ENCODE measurements around the gene KCNT2. TPM values are rescaled to one million over a fixed set of nuclear protein-coding genes. Genes with fewer than 3 reads are reported as not detected.

KCNT2 gene
- polyA plus RNA-seq, 1 donor from 2014 or later: 21.4 TPM

- Histone ChIP-seq H3K9ac (ENCODE audit: low read length) (no peak overlapping the region), H2AFZ (ENCODE audit: low read depth, low read length) (no peak overlapping the region), H3K9me2 (ENCODE audit: insufficient read depth, low read length) (no peaks in the 10 kb centered on the region), H3K27me3 (ENCODE audit: insufficient read depth, low read depth, low read length) (no peaks in the 10 kb centered on the region), H3K27ac (ENCODE audit: low read length) (no peak overlapping the region), H3F3A (ENCODE audit: insufficient read depth, low read length, poor library complexity, severe bottlenecking) (no peaks in the 10 kb centered on the region), H3K4me2 (ENCODE audit: low read length) (no peak overlapping the region), H3K9me3 (ENCODE audit: low read length) (no peaks in the 10 kb centered on the region), H3K79me2 (replicated peaks; ENCODE audit: insufficient read depth, low read length) (no peaks in the 10 kb centered on the region), H4K20me1 (ENCODE audit: insufficient read depth) (no peaks in the 10 kb centered on the region), H3K4me3 (ENCODE audit: low read length) (no peak overlapping the region), H3K36me3 (ENCODE audit: insufficient read depth, low read length) (no peaks in the 10 kb centered on the region)
- no peak for TF ChIP-seq SMC3 (conservative IDR thresholded peaks at IDR 0.05; ENCODE audit: poor library complexity)
These were observed 106.3 kb downstream of the KCNT2 start for GRCh38 chr1:196501760-196502428.

- Histone ChIP-seq H3K9ac (ENCODE audit: low read length) (no peak overlapping the region), H3K27me3 (ENCODE audit: insufficient read depth, low read depth, low read length) (no peaks in the 10 kb centered on the region), H3K4me3 (ENCODE audit: low read length) (no peak overlapping the region), H3K9me2 (ENCODE audit: insufficient read depth, low read length) (no peaks in the 10 kb centered on the region), H3F3A (ENCODE audit: insufficient read depth, low read length, poor library complexity, severe bottlenecking) (no peaks in the 10 kb centered on the region), H3K27ac (ENCODE audit: low read length) (no peak overlapping the region), H3K36me3 (ENCODE audit: insufficient read depth, low read length) (no peaks in the 10 kb centered on the region), H3K9me3 (ENCODE audit: low read length) (no peaks in the 10 kb centered on the region), H4K20me1 (ENCODE audit: insufficient read depth) (no peaks in the 10 kb centered on the region), H3K79me2 (replicated peaks; ENCODE audit: insufficient read depth, low read length) (no peaks in the 10 kb centered on the region), H2AFZ (ENCODE audit: low read depth, low read length) (no peak overlapping the region), H3K4me2 (ENCODE audit: low read length) (no peak overlapping the region)
- TF ChIP-seq POLR2AphosphoS5 (IDR thresholded peaks at IDR 0.05) (no peak), EP300 (conservative IDR thresholded peaks at IDR 0.05; ENCODE audit: poor library complexity, severe bottlenecking) (no peak), REST (IDR thresholded peaks at IDR 0.05; ENCODE audit: borderline replicate concordance) (no peak), MXI1 (conservative IDR thresholded peaks at IDR 0.05; ENCODE audit: poor library complexity, severe bottlenecking) (no peak), EZH2 (IDR thresholded peaks at IDR 0.05; ENCODE audit: borderline replicate concordance, insufficient read depth, low read length, poor library complexity, severe bottlenecking) (no peak), TAF1 (IDR thresholded peaks at IDR 0.05; ENCODE audit: low read depth) (no peak), RAD21 (conservative IDR thresholded peaks at IDR 0.05) (no peak), CTCF (IDR thresholded peaks at IDR 0.05; ENCODE audit: poor library complexity, severe bottlenecking) (no peak), SMC3 (conservative IDR thresholded peaks at IDR 0.05; ENCODE audit: poor library complexity) (no peak)
These were observed 110.4 kb downstream of the KCNT2 start for GRCh38 chr1:196497817-196498216.

All from neural cell (in vitro differentiated cells).